ENCODE results near the gene SLC47A2. TPM values are rescaled to one million over a fixed set of nuclear protein-coding genes. Genes with fewer than 3 reads are reported as not detected.
A peak's percentile ranks its signal among the peaks of the same experiment; 100 is the strongest.

SLC47A2 gene
- total and polyA plus RNA-seq, 2 experiments from 2014 or later = not detected

- no peak overlapping the region for H3K4me3 ChIP-seq
- no peaks in the 10 kb centered on the region for H4K20me1 ChIP-seq (replicated peaks; ENCODE audit: insufficient read depth)
- H3K4me1 ChIP-seq (ENCODE audit: insufficient read depth) = no peaks in the 10 kb centered on the region
- H3K27ac ChIP-seq (ENCODE audit: low read depth) = no peak overlapping the region
- no peaks in the 10 kb centered on the region for H3K9me2 ChIP-seq (ENCODE audit: insufficient read depth)
- no peaks in the 10 kb centered on the region for H3K27me3 ChIP-seq (ENCODE audit: insufficient read depth)
- H3K79me2 ChIP-seq (replicated peaks; ENCODE audit: insufficient read depth) = no peaks in the 10 kb centered on the region
- H3K9me3 Mint-ChIP-seq = no peaks in the 10 kb centered on the region
- no peaks in the 10 kb centered on the region for H3F3A ChIP-seq (replicated peaks; ENCODE audit: low read depth)
- TF ChIP-seq CTCF (conservative IDR thresholded peaks at IDR 0.05; ENCODE audit: low read depth in 2 of 2) (peak; percentile 53 to 54), EZH2 (IDR thresholded peaks at IDR 0.05; ENCODE audit: low read depth, unreplicated experiment) (no peak)
- ATAC-seq = peak; percentile 71
- no peak overlapping the region for H3K27ac Mint-ChIP-seq
- no peak overlapping the region for H2AFZ ChIP-seq
- DNase-seq (ENCODE audit: low spot score) = peak; percentile 33
- H3K4me3 Mint-ChIP-seq = no peak overlapping the region
- H3K36me3 ChIP-seq (ENCODE audit: insufficient read depth) = no peaks in the 10 kb centered on the region
- H3K4me1 Mint-ChIP-seq = peaks cover 3% of the 10 kb centered on the region
- no peak overlapping the region for H3K4me2 ChIP-seq
- peaks cover 8% of the 10 kb centered on the region for H3K27me3 Mint-ChIP-seq (ENCODE audit: insufficient read depth, low read depth, poor library complexity)
- no peaks in the 10 kb centered on the region for H3K36me3 Mint-ChIP-seq (ENCODE audit: low read depth)
Observed at GRCh38 chr17:19753661-19754463, 37.5 kb upstream of the SLC47A2 start.

- Mint-ChIP-seq H3K36me3 (ENCODE audit: low read depth) (no peaks in the 10 kb centered on the region), H3K27ac (peak overlapping the region; percentile 80; the same call in 1 of the 2 replicates), H3K9me3 (no peaks in the 10 kb centered on the region), H3K27me3 (ENCODE audit: insufficient read depth, low read depth, poor library complexity) (peaks cover 6% of the 10 kb centered on the region), H3K4me3 (no peak overlapping the region), H3K4me1 (peaks cover 10% of the 10 kb centered on the region)
- H2AFZ ChIP-seq = no peak overlapping the region
- no peaks in the 10 kb centered on the region for H3F3A ChIP-seq (replicated peaks; ENCODE audit: low read depth)
- ATAC-seq = peak; percentile 45; the same call in 2 of the 3 replicates
- H3K36me3 ChIP-seq (ENCODE audit: insufficient read depth) = no peaks in the 10 kb centered on the region
- no peaks in the 10 kb centered on the region for H3K9me2 ChIP-seq (ENCODE audit: insufficient read depth)
- no peak overlapping the region for H3K27ac ChIP-seq (ENCODE audit: low read depth)
- TF ChIP-seq ETS1 (IDR thresholded peaks at IDR 0.05) (no peak), POLR2AphosphoS5 (IDR thresholded peaks at IDR 0.05; ENCODE audit: low read depth) (no peak), ZNF114 (CRISPR knock-in tag; IDR thresholded peaks at IDR 0.05) (no peak), EZH2 (IDR thresholded peaks at IDR 0.05; ENCODE audit: low read depth, unreplicated experiment) (no peak), JUNB (IDR thresholded peaks at IDR 0.05; ENCODE audit: unreplicated experiment) (no peak)
- no peaks in the 10 kb centered on the region for H3K27me3 ChIP-seq (ENCODE audit: insufficient read depth)
- no peak for DNase-seq (ENCODE audit: low spot score)
- H4K20me1 ChIP-seq (replicated peaks; ENCODE audit: insufficient read depth) = no peaks in the 10 kb centered on the region
- no peak overlapping the region for H3K4me2 ChIP-seq
- no peak overlapping the region for H3K4me3 ChIP-seq
- 0 out of 2 replicates have a peak, but pooled peaks cover 6% of the 10 kb centered on the region for H3K4me1 ChIP-seq (ENCODE audit: insufficient read depth)
- no peaks in the 10 kb centered on the region for H3K79me2 ChIP-seq (replicated peaks; ENCODE audit: insufficient read depth)
Observed at GRCh38 chr17:19753051-19753509, 36.7 kb upstream of the SLC47A2 start.
